A549 treated with ZK216348 at 1 μM for 4 hours (cell line): Measurements from ENCODE around the gene OLFM1. TPM values are rescaled to one million over a fixed set of nuclear protein-coding genes. Genes with fewer than 3 reads are reported as not detected.

Source experiments
- total RNA-seq: library from RNA; stranded (reverse); fragments of 200-300 nt; extraction: Qiagen RNA extraction; gene quantifications from 5 replicates; pipeline ENCODE4 v1.2.3, GENCODE V29; 2022; ENCODE audit warnings: low read depth

The OLFM1 gene
- 8.1 to 11.4 TPM (median 9.5 TPM) in 5 replicates for total RNA-seq

GRCh38 chr9:135087489-135087792 is at the start of gene OLFM1:
Gene OLFM1, plus strand, starts transcription at chr9:135087668. Its CDS starts 322 bp downstream, at chr9:135087990.

Other genes with a start within 250 kb of the OLFM1 start
- not detected in 5 replicates for gene FCN2, start 206.9 kb upstream of the OLFM1 start, total RNA-seq
- gene FCN1, start 169.8 kb upstream of the OLFM1 start, total RNA-seq: not detected in 5 replicates